Measurements from ENCODE around the gene EDARADD.
"Not testable (repeated sequence)": the region's sequence is repeated elsewhere in the genome, so short reads cannot be mapped to it uniquely, and the experiment has no call there.

EDARADD gene

GRCh38 chr1:236491469-236492136, 97.5 kb downstream of the EDARADD start:
- no peak for DNase-seq

- DNase-seq: no peak
Measured at GRCh38 chr1:236492378-236492777, 98.3 kb downstream of the EDARADD start.

- no peak for DNase-seq
Measured at GRCh38 chr1:236494082-236494481, 100.0 kb downstream of the EDARADD start.

GRCh38 chr1:236494586-236495466, 100.7 kb downstream of the EDARADD start:
- no peak for DNase-seq

GRCh38 chr1:236495467-236496112, 101.5 kb downstream of the EDARADD start:
- DNase-seq: no peak

GRCh38 chr1:236497908-236498307, 103.8 kb downstream of the EDARADD start:
- no peak for DNase-seq

GRCh38 chr1:236501093-236501492, 107.0 kb downstream of the EDARADD start:
- DNase-seq: no peak

- no peak for DNase-seq
Measured at GRCh38 chr1:236502579-236502971, 108.5 kb downstream of the EDARADD start.

GRCh38 chr1:236502972-236503639, 109.0 kb downstream of the EDARADD start:
- no peak for DNase-seq

GRCh38 chr1:236504338-236504737, 110.3 kb downstream of the EDARADD start:
- DNase-seq: not testable (repeated sequence)

- DNase-seq: no peak
Measured at GRCh38 chr1:236507022-236507700, 113.1 kb downstream of the EDARADD start.

GRCh38 chr1:236508593-236509027, 114.5 kb downstream of the EDARADD start:
- DNase-seq: no peak

- no peak for DNase-seq
Measured at GRCh38 chr1:236509203-236509602, 115.1 kb downstream of the EDARADD start.

- no peak for DNase-seq
Measured at GRCh38 chr1:236509647-236510401, 115.7 kb downstream of the EDARADD start.

GRCh38 chr1:236511735-236512418, 117.8 kb downstream of the EDARADD start:
- no peak for DNase-seq

- DNase-seq: no peak
Measured at GRCh38 chr1:236514703-236515442, 120.8 kb downstream of the EDARADD start.

- DNase-seq: no peak
Measured at GRCh38 chr1:236515443-236515958, 121.4 kb downstream of the EDARADD start.

- peak in 1 of 2 experiments; percentile 23 for DNase-seq
Measured at GRCh38 chr1:236516929-236517704, 123.0 kb downstream of the EDARADD start.

- no peak for DNase-seq
Measured at GRCh38 chr1:236518322-236518721, 124.2 kb downstream of the EDARADD start.

Data from stimulated activated CD4-positive, alpha-beta T cell treated with anti-CD3 and anti-CD28 coated beads, Interleukin-4, amount 100 ng/mL, for 4 hours (primary cell).